SK-N-MC (cell line): Measurements from ENCODE around the gene RRAGC.
"Not testable (repeated sequence)": the region's sequence is repeated elsewhere in the genome, so short reads cannot be mapped to it uniquely, and the experiment has no call there.

Source experiments
- DNase-seq: peaks from one replicate; pipeline ENCODE4 v3.0.0-alpha.2; 2011; ENCODE audit warnings: low read depth, low spot score
- H3K27ac ChIP-seq: fragments of 200-600 bp; sonication (generic); 2 replicates; pipeline ENCODE4 v1.5.1; 2016; ENCODE audit warnings: mixed run types
- H3K36me3 ChIP-seq: fragments of 200-600 bp; sonication (generic); 2 replicates; pipeline ENCODE4 v1.6.1; 2017; ENCODE audit warnings: antibody characterized with exemption, low read length, mixed read lengths; ENCODE audit not compliant: insufficient read depth
- H3K4me3 ChIP-seq: fragments of 200-600 bp; sonication (generic); 2 replicates; pipeline ENCODE4 v1.5.1; 2016
- H3K9ac ChIP-seq: fragments of 200-600 bp; sonication (generic); 2 replicates; pipeline ENCODE4 v1.8.0; 2017; ENCODE audit warnings: mixed run types, mixed read lengths; ENCODE audit not compliant: insufficient read length
- H3K9me3 ChIP-seq: fragments of 200-600 bp; sonication (generic); 2 replicates; pipeline ENCODE4 v1.6.1; 2017; ENCODE audit warnings: low read depth, mild to moderate bottlenecking, antibody characterized with exemption, low read length, moderate library complexity, mixed read lengths
- EZH2 ChIP-seq: fragments of 200-600 bp; sonication (generic); IDR thresholded peaks from one replicate; pipeline ENCODE4 v1.6.1; 2017; ENCODE audit warnings: antibody characterized with exemption
- FOXP2 ChIP-seq: optimal IDR thresholded peaks from 2 replicates; pipeline ENCODE3; 2011; ENCODE audit warnings: mild to moderate bottlenecking, moderate library complexity; ENCODE audit not compliant: insufficient read depth; ENCODE audit errors: extremely low read length, control extremely low read depth
- POLR2AphosphoS5 ChIP-seq: IDR thresholded peaks from 2 replicates; pipeline ENCODE4 v1.6.1; 2012; ENCODE audit warnings: mild to moderate bottlenecking, low read depth, low read length, borderline replicate concordance

Gene RRAGC

DNA sequence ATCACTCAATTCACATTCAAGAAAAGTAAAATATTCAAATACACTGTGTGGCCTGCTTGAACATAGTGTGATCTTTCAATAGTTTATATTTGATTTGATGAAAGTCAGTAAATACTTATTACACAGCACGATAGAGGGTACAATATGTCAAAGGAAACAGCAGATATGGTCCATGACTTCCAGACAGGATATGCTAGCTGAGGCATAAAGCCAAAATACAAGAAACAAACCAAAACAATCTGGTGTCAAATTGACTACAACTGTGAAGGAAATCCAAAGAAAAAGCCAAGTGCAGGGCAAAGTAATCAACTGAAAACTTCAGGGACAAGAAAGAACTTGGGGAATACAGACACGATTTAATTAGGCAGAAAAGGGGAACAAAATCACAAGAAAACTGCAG, 19.3 kb downstream of the RRAGC start:
- Histone ChIP-seq H3K4me3 (no peak overlapping the region), H3K27ac (no peak overlapping the region), H3K9me3 (no peaks in the 10 kb centered on the region), H3K36me3 (peaks cover 26% of the 10 kb centered on the region), H3K9ac (no peak overlapping the region)
- no peak for TF ChIP-seq EZH2
- no peak for TF ChIP-seq FOXP2
- TF ChIP-seq POLR2AphosphoS5 = no peak
- DNase-seq = no peak

DNA sequence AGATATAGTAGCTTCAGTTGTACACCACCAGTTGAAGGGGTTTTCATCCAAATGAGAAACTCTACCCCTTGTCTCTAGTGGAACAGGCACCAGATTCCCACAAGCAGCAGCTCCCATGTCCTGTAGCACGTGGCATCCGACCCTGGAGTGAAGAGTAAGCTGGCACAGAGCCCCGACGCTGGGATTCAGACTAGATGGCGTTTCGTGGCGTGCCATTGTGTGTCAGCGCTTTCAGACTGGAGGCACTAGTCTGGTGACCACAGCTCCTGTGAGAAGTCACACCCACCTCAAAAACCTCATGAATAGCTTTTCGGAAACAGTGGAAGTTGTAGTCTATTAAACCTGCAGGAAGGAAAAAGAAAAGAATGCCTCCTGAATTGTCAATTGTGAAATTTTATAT, 20.2 kb downstream of the RRAGC start:
- Histone ChIP-seq H3K4me3 (no peak overlapping the region), H3K36me3 (peaks cover 24% of the 10 kb centered on the region), H3K9ac (no peak overlapping the region), H3K27ac (no peak overlapping the region), H3K9me3 (no peaks in the 10 kb centered on the region)
- TF ChIP-seq FOXP2 = no peak
- TF ChIP-seq POLR2AphosphoS5 = no peak
- no peak for TF ChIP-seq EZH2
- DNase-seq = no peak

DNA sequence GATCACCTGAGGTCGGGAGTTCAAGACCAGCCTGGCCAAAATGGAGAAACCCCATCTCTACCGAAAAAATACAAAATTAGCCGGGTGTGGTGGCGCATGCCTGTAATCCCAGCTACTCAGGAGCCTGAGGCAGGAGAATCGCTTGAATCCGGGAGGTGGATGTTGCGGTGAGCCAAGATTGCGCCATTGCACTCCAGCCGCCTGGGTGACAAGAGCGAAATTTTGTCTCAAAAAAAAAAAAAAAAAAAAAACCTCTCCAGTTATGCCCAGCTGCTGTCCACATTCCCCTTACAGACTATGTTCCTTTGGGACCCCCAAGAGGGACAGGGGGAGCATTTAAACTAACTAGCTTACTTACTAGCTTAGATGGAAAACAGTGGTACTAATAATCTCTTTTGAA, 23.3 kb downstream of the RRAGC start:
- not testable (repeated sequence) for H3K9me3 ChIP-seq, H3K4me3 ChIP-seq, DNase-seq, H3K27ac ChIP-seq, H3K9ac ChIP-seq
- peaks cover 18% of the 10 kb centered on the region for H3K36me3 ChIP-seq

DNA sequence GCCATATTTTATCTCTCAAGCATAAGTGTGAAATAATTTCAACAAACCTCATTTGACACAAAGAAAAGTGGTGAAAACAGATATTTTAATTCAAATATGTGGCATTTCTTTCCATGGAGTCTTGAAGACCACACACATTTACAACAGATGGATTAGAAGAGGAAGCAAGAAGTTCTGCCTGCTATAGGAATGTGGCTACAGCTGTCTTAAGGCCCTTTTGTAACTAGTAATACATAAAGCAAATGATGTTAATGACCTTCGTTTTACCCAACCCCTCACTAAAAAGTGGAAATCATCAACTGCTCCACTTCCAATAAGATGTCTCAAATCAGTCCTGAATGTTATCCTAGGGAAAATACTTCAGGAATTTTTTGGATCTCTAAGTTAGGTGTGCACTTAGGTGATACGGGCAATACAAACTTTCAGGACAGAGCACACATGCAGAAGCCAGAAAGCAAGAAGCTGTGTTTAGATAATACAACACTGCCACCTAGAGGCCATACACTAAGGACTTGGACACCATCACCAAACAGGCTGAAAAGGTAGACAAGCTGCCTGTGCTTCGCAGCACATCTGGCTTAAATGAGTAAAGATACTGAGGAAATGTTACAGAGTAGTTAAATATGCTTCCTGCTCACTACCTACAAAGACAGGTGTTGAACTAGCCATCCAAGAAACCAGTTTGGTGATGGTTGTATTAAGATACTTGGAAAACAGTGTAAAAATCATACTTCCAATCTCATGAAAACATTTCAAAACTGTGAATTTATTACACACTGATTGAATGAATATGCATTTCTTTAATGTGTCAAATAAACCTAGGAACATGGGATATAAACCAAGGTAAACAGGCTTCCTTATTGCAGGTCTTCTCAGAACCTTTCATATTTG, 24.4 kb downstream of the RRAGC start:
- DNase-seq = peak; percentile 79
- Histone ChIP-seq H3K9ac (no peak overlapping the region), H3K36me3 (peaks cover 14% of the 10 kb centered on the region), H3K4me3 (no peak overlapping the region), H3K27ac (no peak overlapping the region), H3K9me3 (no peaks in the 10 kb centered on the region)
- TF ChIP-seq EZH2 = no peak
- TF ChIP-seq POLR2AphosphoS5 = no peak
- no peak for TF ChIP-seq FOXP2

DNA sequence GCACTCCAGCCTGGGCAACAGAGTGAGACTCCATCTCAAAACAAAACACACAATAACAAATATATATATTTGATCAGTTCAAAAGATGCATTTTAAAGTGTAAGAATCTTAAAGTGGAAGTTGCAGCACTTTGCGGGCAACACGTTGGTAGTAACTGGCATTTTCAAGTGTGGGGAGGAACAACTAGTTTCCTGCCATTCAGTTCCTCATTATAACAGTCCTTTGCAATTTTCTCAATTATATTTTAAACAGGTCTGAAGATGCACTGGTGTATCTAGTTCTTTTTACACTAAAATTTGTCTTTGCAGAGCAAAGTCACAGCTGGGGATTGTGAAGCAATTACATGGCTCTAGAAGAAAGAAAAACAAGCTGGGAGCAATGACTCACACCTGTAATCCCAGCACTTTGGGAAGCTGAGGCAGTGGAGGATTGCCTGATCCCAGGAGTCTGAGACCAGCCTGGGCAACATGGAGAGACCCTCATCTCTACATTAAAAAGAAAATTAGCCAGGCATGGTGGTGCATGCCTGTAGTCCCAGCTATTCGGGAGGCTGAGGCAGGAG, 25.3 kb downstream of the RRAGC start:
- H3K27ac ChIP-seq = no peak overlapping the region
- DNase-seq = no peak
- peaks cover 11% of the 10 kb centered on the region for H3K36me3 ChIP-seq
- H3K4me3 ChIP-seq = no peak overlapping the region
- H3K9ac ChIP-seq = no peak overlapping the region
- TF ChIP-seq EZH2 (no peak), POLR2AphosphoS5 (no peak), FOXP2 (no peak)
- no peaks in the 10 kb centered on the region for H3K9me3 ChIP-seq

DNA sequence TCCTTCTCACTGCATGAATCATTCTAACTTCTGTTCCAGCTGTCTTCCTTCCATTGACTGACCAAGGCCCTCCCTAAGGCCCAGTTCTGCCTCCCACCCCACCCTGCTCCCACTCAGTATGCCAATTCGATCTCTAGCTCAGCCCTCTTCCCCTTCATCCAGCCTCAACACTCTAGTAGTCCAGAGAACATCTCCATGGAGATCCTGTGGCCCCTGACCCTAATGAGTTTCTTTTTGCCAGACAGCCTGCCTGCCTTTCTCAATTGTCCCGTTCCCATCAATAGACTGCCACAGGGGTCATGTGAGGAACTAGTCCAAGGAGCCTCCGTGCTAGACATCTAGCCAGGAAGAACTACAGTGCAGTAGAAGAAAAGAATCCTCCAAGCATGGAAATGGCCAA, 26.4 kb downstream of the RRAGC start:
- Histone ChIP-seq H3K36me3 (no peaks in the 10 kb centered on the region; the same call in 1 of the 2 replicates), H3K4me3 (no peak overlapping the region), H3K27ac (no peak overlapping the region), H3K9ac (no peak overlapping the region), H3K9me3 (no peaks in the 10 kb centered on the region)
- TF ChIP-seq EZH2 (no peak), POLR2AphosphoS5 (no peak), FOXP2 (no peak)
- no peak for DNase-seq

DNA sequence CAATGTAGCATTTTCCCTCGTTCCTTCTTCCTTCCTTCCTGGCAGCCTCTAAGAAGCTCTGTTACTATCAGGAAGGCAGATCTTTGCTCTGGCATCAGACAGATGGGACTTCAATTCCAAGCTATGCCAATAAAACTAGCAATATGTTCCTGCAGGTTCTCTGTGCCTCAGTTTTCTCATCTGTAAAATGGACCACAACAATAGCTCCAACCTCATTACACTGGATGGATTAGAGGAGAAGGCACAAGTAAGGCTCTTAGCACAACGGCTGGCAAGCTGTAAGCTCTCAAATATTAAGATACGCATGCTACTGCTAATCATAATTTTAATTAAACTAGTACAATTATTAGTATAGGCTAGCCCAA, 27.2 kb downstream of the RRAGC start:
- no peak overlapping the region for H3K9ac ChIP-seq
- no peak for DNase-seq
- no peaks in the 10 kb centered on the region for H3K9me3 ChIP-seq
- TF ChIP-seq POLR2AphosphoS5 (no peak), FOXP2 (no peak), EZH2 (no peak)
- H3K36me3 ChIP-seq = no peaks in the 10 kb centered on the region
- H3K27ac ChIP-seq = no peak overlapping the region
- no peak overlapping the region for H3K4me3 ChIP-seq

DNA sequence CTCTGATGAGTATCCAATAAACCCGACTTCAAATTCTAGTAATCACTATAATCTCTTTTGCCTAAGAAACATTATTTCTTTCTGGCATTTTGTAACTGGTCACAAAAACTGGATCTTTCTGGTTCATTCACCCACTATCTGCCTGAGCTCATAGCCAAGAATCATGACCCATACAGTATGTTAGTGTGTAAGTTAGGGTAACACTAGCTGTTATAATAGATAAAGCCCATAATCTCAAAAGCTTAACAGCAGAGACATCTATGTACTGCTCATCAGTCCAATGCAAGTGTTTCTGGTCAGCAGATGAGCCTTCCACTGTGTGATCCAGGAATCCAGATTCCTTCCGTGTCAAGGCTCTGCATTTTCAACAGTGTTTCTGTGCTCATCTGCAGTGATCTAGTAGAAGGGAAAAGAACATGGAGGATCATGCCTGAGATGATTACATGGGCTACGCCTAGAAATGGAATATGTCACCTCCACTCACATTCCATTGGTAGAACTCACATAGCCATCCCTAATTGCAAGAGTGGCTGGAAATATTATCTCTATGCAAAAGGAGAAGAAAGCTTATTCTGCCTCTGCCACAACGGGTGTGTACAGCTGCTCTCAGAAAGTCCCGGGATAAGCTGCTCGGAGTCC, 27.7 kb downstream of the RRAGC start:
- H3K36me3 ChIP-seq = no peaks in the 10 kb centered on the region
- no peak overlapping the region for H3K27ac ChIP-seq
- no peak for TF ChIP-seq FOXP2
- TF ChIP-seq EZH2 = no peak
- no peak for TF ChIP-seq POLR2AphosphoS5

DNA sequence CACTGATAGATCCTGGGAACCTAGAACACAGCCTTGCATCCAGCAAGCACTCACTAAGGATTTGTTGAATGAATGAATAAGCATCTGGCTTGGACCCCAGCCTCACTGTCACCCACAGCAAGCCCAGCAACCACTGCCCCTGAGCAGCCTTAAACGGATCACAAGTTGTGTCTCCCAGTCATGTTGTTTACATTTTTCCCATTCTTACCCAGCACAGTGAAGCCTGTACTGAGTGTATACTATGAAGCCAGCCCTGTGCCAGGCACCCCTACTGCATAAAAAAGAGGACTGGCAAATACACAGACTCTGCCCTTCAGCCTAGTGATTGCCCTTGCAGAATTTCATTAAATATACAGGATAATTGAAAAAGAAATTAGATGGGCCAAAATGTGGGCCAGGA, 30.2 kb downstream of the RRAGC start:
- Histone ChIP-seq H3K27ac (no peak overlapping the region), H3K9me3 (no peaks in the 10 kb centered on the region), H3K4me3 (no peak overlapping the region), H3K9ac (no peak overlapping the region), H3K36me3 (no peaks in the 10 kb centered on the region)
- TF ChIP-seq POLR2AphosphoS5 (no peak), FOXP2 (no peak), EZH2 (no peak)
- DNase-seq = no peak

More for the DNA sequence above, 27.7 kb downstream of the RRAGC start:
- Histone ChIP-seq H3K9ac (no peak overlapping the region), H3K9me3 (no peaks in the 10 kb centered on the region), H3K4me3 (no peak overlapping the region)
- DNase-seq = no peak
